Fibroblast of skin of scalp (primary cell): ENCODE data around the gene KCNH2.
"Not testable (repeated sequence)": the region's sequence is repeated elsewhere in the genome, so short reads cannot be mapped to it uniquely, and the experiment has no call there.

Experiments
- DNase-seq: peaks from one replicate; pipeline ENCODE4 v3.0.0-alpha.2; 2013

Gene KCNH2

GRCh38 chr7:151012031-151012692 is 34.0 kb upstream of the KCNH2 start:
- DNase-seq: no peak

GRCh38 chr7:151011616-151012015 is 33.5 kb upstream of the KCNH2 start:
- not testable (repeated sequence) for DNase-seq

- no peak for DNase-seq
Measured at GRCh38 chr7:151011097-151011409, 32.9 kb upstream of the KCNH2 start.

GRCh38 chr7:151010307-151011096 is 32.4 kb upstream of the KCNH2 start:
- peak; percentile 62 for DNase-seq

GRCh38 chr7:151010037-151010306 is 31.9 kb upstream of the KCNH2 start:
- DNase-seq: no peak

- DNase-seq: no peak
Measured at GRCh38 chr7:151009327-151010036, 31.4 kb upstream of the KCNH2 start.

GRCh38 chr7:151008511-151009323 is 30.6 kb upstream of the KCNH2 start:
- peak; percentile 46 for DNase-seq

- DNase-seq: no peak
Measured at GRCh38 chr7:151008143-151008510, 30.0 kb upstream of the KCNH2 start.

- DNase-seq: no peak
Measured at GRCh38 chr7:151007469-151007898, 29.4 kb upstream of the KCNH2 start.

- DNase-seq: no peak
Measured at GRCh38 chr7:151006590-151007300, 28.6 kb upstream of the KCNH2 start.

GRCh38 chr7:151005566-151005965 is 27.4 kb upstream of the KCNH2 start:
- DNase-seq: no peak

GRCh38 chr7:151003572-151003971 is 25.5 kb upstream of the KCNH2 start:
- DNase-seq: no peak

GRCh38 chr7:151001546-151001945 is 23.4 kb upstream of the KCNH2 start:
- no peak for DNase-seq

- no peak for DNase-seq
Measured at GRCh38 chr7:151000897-151001495, 22.9 kb upstream of the KCNH2 start.

GRCh38 chr7:150999497-151000230 is 21.5 kb upstream of the KCNH2 start:
- DNase-seq: no peak

GRCh38 chr7:150999001-150999400 is 20.9 kb upstream of the KCNH2 start:
- DNase-seq: no peak

GRCh38 chr7:150998341-150998740 is 20.2 kb upstream of the KCNH2 start:
- DNase-seq: no peak

GRCh38 chr7:150997817-150998216 is 19.7 kb upstream of the KCNH2 start:
- DNase-seq: no peak

GRCh38 chr7:150997075-150997511 is 19.0 kb upstream of the KCNH2 start:
- DNase-seq: no peak

GRCh38 chr7:150996376-150997074 is 18.4 kb upstream of the KCNH2 start:
- DNase-seq: no peak
